Testis (tissue), 2 donors: ENCODE measurements around the gene PSMC3.

Source experiments
- CTCF ChIP-seq, 3 experiments: fragments of 450-650 bp in 2 of 3; fragments of 200-600 bp in 1 of 3; sonication (generic) in 1 of 3; IDR thresholded peaks; one replicate each; pipeline ENCODE4 v1.5.1; 2016 to 2019; ENCODE audit warnings: antibody characterized with exemption in 3 of 3, mild to moderate bottlenecking in 2 of 3, moderate library complexity in 1 of 3
- POLR2A ChIP-seq: fragments of 450-650 bp; IDR thresholded peaks from one replicate; pipeline ENCODE4 v1.6.1; 2017; ENCODE audit warnings: antibody characterized with exemption, mild to moderate bottlenecking, moderate library complexity

- TF ChIP-seq POLR2A = no peak
- TF ChIP-seq CTCF (IDR thresholded peaks at IDR 0.05) = no peak
These were observed 38.2 kb upstream of the PSMC3 start for GRCh38 chr11:47464483-47464882.
